RWPE1 (cell line): ENCODE data around the gene SPOUT1.
A peak's percentile ranks its signal among the peaks of the same experiment; 100 is the strongest.
"Not testable (repeated sequence)": the region's sequence is repeated elsewhere in the genome, so short reads cannot be mapped to it uniquely, and the experiment has no call there.

ENCODE experiments used
- CTCF ChIA-PET: fragments of 350-600 bp; sonication (Branson Sonifier 250); formaldehyde crosslinking; extraction: SDS; loops from one replicate; lab custom pipeline; 2021; lab: Yijun Ruan, JAX
- POLR2A ChIA-PET: fragments of 400-600 bp; formaldehyde crosslinking; extraction: SDS; loops from one replicate; lab custom pipeline; 2020; ENCODE audit warnings: antibody characterized with exemption; ENCODE audit not compliant: low non-redundant PET; lab: Yijun Ruan, JAX
- DNase-seq: peaks from one replicate; pipeline ENCODE4 v3.0.0; 2012; ENCODE audit warnings: low spot score
- H3K27ac ChIP-seq: fragments of 450-650 bp; 2 replicates; pipeline ENCODE4 v1.5.1; 2017
- CTCF ChIP-seq: fragments of 450-650 bp; conservative IDR thresholded peaks from 2 replicates; pipeline ENCODE4 v1.5.1; 2017; ENCODE audit warnings: low read depth, mild to moderate bottlenecking

SPOUT1 gene

GRCh38 chr9:128785427-128785826 lies 44.2 kb downstream of the SPOUT1 start:
- no peak for TF ChIP-seq CTCF
- ChIA-PET POLR2A (no interaction called here), CTCF (interaction anchor here (0.6 kb wide), 1 partner anchor 83 kb away, joined by 3 read pairs; the partner anchor contains the start of gene PKN3)
- DNase-seq, result no peak
- no peak overlapping the region for H3K27ac ChIP-seq

GRCh38 chr9:128782669-128783068 lies 46.9 kb downstream of the SPOUT1 start:
- no peak overlapping the region for H3K27ac ChIP-seq
- ChIA-PET POLR2A (interaction anchor here (0.7 kb wide), 1 partner anchor 41 kb away, joined by 8 read pairs; no protein-coding TSS in a partner anchor), CTCF (interaction anchor here (0.6 kb wide), 1 partner anchor 9 kb away, joined by 3 read pairs; no protein-coding TSS in a partner anchor)
- DNase-seq, result no peak
- no peak for TF ChIP-seq CTCF

GRCh38 chr9:128781187-128782070 lies 48.2 kb downstream of the SPOUT1 start:
- H3K27ac ChIP-seq, result no peak overlapping the region
- no peak for TF ChIP-seq CTCF
- DNase-seq, result no peak
- ChIA-PET CTCF (no interaction called here), POLR2A (no interaction called here)

GRCh38 chr9:128780093-128780492 lies 49.5 kb downstream of the SPOUT1 start:
- CTCF ChIA-PET, POLR2A ChIA-PET, DNase-seq, H3K27ac ChIP-seq: not testable (repeated sequence)

- no peak for DNase-seq
- POLR2A ChIA-PET, result no interaction called here
- TF ChIP-seq CTCF, result no peak
- CTCF ChIA-PET, result no interaction called here
- H3K27ac ChIP-seq, result no peak overlapping the region
Measured at GRCh38 chr9:128774804-128775203, 54.8 kb downstream of the SPOUT1 start.

- H3K27ac ChIP-seq, result peak overlapping the region; percentile 91; the same call in 1 of the 2 replicates
- no peak for DNase-seq
- CTCF ChIA-PET, result interaction anchor here (0.7 kb wide), 3 partner anchors 10 to 250 kb away, joined by 3 to 4 read pairs (median 3); no protein-coding TSS in a partner anchor
- no peak for TF ChIP-seq CTCF
- POLR2A ChIA-PET, result interaction anchor here (0.8 kb wide), 1 partner anchor 45 kb away, joined by 3 read pairs; the partner anchor contains the start of gene ENDOG
Measured at GRCh38 chr9:128773049-128773448, 56.5 kb downstream of the SPOUT1 start.
